ENCODE results near the gene MUC2.

Gene MUC2

DNA sequence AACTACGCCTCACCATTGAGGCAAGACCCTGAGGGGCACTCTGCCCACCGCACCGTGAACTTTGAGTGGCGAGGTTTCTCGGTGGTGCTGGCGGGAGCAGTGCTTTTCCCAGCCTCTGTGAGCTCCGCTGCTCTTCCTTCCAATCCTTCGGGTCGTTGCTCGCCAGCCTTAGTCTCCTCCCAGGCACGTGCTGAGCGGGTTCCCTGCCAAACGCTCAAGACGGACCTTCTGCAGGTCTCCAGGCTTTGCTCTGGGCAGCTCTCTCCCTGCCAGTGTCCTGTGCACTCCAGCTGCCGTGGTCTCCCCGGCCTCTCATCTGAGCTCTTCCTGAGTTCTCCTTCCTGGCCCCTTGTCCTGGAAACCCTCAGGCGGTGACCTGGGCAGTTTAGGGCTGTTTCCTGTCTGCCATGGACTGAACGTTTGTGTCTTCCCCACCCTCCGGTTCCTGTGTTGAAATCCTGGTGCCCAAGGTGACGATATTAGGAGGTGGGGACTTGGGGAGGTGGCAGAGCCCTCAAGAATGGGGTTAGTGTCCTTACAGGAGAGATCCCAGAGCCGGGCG, 27.0 kb upstream of the MUC2 start:
- no peaks in the 10 kb centered on the region for H3K27me3 ChIP-seq (ENCODE audit: insufficient read depth, low read length, poor library complexity, severe bottlenecking)
- H3F3A ChIP-seq (ENCODE audit: low read depth): no peaks in the 10 kb centered on the region
- no peak overlapping the region for H3K4me3 ChIP-seq (ENCODE audit: low read length, poor library complexity, severe bottlenecking)
- TF ChIP-seq EZH2phosphoT487 (IDR thresholded peaks at IDR 0.05; ENCODE audit: borderline replicate concordance) (no peak), CTCF (conservative IDR thresholded peaks at IDR 0.05; ENCODE audit: low read length) (no peak)
- H3K4me1 ChIP-seq (ENCODE audit: insufficient read depth, low read length, poor library complexity, severe bottlenecking): no peaks in the 10 kb centered on the region
- no peak overlapping the region for H3K4me2 ChIP-seq (ENCODE audit: low read depth, low read length, poor library complexity, severe bottlenecking)
- H3K9me3 ChIP-seq (ENCODE audit: insufficient read depth, low read depth, low read length): no peaks in the 10 kb centered on the region
- H3K36me3 ChIP-seq (ENCODE audit: insufficient read depth, low read length): no peaks in the 10 kb centered on the region
- no peak overlapping the region for H2AFZ ChIP-seq (ENCODE audit: low read length)
- H3K79me2 ChIP-seq (ENCODE audit: insufficient read depth, low read length): no peaks in the 10 kb centered on the region
- no peaks in the 10 kb centered on the region for H3K9me2 ChIP-seq (replicated peaks; ENCODE audit: low read depth, low read length)
- no peaks in the 10 kb centered on the region for H4K20me1 ChIP-seq (ENCODE audit: insufficient read depth, low read length, poor library complexity, severe bottlenecking)
- H3K9ac ChIP-seq (ENCODE audit: low read depth, low read length, poor library complexity, severe bottlenecking): no peak overlapping the region

DNA sequence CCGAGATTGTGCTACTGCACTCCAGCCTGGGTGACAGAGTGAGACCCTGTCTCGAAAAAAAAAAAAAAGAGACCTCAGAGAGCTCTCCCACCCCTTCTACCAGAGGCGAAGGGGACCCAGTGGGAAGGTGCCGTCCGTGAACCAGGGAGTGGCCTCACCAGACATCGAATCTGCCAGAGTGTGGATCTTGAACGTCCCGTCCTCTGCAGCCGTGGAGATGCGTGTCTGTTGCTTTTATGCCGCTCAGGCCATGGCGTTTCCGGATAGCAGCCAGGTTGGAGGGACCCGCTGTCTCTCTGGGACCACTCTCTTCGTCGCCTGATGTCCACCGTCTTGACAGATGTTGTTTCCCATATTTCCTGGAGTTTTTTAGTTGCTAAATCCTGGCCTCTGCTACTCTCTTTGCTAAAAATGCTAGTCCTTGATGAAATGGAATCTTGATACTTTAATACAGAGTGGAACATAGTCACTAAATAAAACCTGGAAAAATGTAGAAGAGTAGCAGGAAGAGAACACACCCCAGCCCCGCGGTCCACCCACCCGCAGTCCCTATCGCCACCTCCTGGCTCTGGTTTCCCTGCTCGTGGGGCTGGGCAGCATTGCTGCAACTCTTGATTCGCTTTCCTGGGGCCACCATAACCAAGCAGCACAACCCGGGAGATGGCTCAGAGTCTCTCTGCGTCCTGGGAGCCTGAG, 26.2 kb upstream of the MUC2 start:
- no peaks in the 10 kb centered on the region for H3K36me3 ChIP-seq (ENCODE audit: insufficient read depth, low read length)
- H3K9me2 ChIP-seq (replicated peaks; ENCODE audit: low read depth, low read length): no peaks in the 10 kb centered on the region
- TF ChIP-seq EZH2phosphoT487 (IDR thresholded peaks at IDR 0.05; ENCODE audit: borderline replicate concordance): no peak
- no peak; the same call in 1 of the 2 replicates for TF ChIP-seq CTCF (conservative IDR thresholded peaks at IDR 0.05; ENCODE audit: low read length)
- H3K79me2 ChIP-seq (ENCODE audit: insufficient read depth, low read length): no peaks in the 10 kb centered on the region
- H3K4me3 ChIP-seq (ENCODE audit: low read length, poor library complexity, severe bottlenecking): no peak overlapping the region
- H3K27me3 ChIP-seq (ENCODE audit: insufficient read depth, low read length, poor library complexity, severe bottlenecking): no peaks in the 10 kb centered on the region
- no peak overlapping the region for H3K9ac ChIP-seq (ENCODE audit: low read depth, low read length, poor library complexity, severe bottlenecking)
- H3K9me3 ChIP-seq (ENCODE audit: insufficient read depth, low read depth, low read length): no peaks in the 10 kb centered on the region
- no peak overlapping the region for H2AFZ ChIP-seq (ENCODE audit: low read length)
- no peak overlapping the region for H3K4me2 ChIP-seq (ENCODE audit: low read depth, low read length, poor library complexity, severe bottlenecking)
- no peaks in the 10 kb centered on the region for H3K4me1 ChIP-seq (ENCODE audit: insufficient read depth, low read length, poor library complexity, severe bottlenecking)
- H3F3A ChIP-seq (ENCODE audit: low read depth): no peaks in the 10 kb centered on the region
- H4K20me1 ChIP-seq (ENCODE audit: insufficient read depth, low read length, poor library complexity, severe bottlenecking): no peaks in the 10 kb centered on the region

GRCh38 chr11:1049071-1049405, 25.6 kb upstream of the MUC2 start:
- no peak overlapping the region for H3K4me2 ChIP-seq (ENCODE audit: low read depth, low read length, poor library complexity, severe bottlenecking)
- no peak overlapping the region for H3K9ac ChIP-seq (ENCODE audit: low read depth, low read length, poor library complexity, severe bottlenecking)
- H3K79me2 ChIP-seq (ENCODE audit: insufficient read depth, low read length): no peaks in the 10 kb centered on the region
- no peaks in the 10 kb centered on the region for H3K4me1 ChIP-seq (ENCODE audit: insufficient read depth, low read length, poor library complexity, severe bottlenecking)
- TF ChIP-seq EZH2phosphoT487 (IDR thresholded peaks at IDR 0.05; ENCODE audit: borderline replicate concordance) (no peak), CTCF (conservative IDR thresholded peaks at IDR 0.05; ENCODE audit: low read length) (no peak)
- H2AFZ ChIP-seq (ENCODE audit: low read length): no peak overlapping the region
- H3K9me2 ChIP-seq (replicated peaks; ENCODE audit: low read depth, low read length): no peaks in the 10 kb centered on the region
- H4K20me1 ChIP-seq (ENCODE audit: insufficient read depth, low read length, poor library complexity, severe bottlenecking): no peaks in the 10 kb centered on the region
- no peaks in the 10 kb centered on the region for H3K9me3 ChIP-seq (ENCODE audit: insufficient read depth, low read depth, low read length)
- H3K4me3 ChIP-seq (ENCODE audit: low read length, poor library complexity, severe bottlenecking): no peak overlapping the region
- no peaks in the 10 kb centered on the region for H3K27me3 ChIP-seq (ENCODE audit: insufficient read depth, low read length, poor library complexity, severe bottlenecking)
- H3K36me3 ChIP-seq (ENCODE audit: insufficient read depth, low read length): no peaks in the 10 kb centered on the region
- H3F3A ChIP-seq (ENCODE audit: low read depth): no peaks in the 10 kb centered on the region
